VCaP (cell line): Measurements from ENCODE around the gene ABCG8.

Source experiments
- H3K27ac ChIP-seq: fragments of 450-650 bp; 2 replicates; pipeline ENCODE4 v1.5.1; 2017
- TF ChIP-seq, protein P1 (sequence below): fragments of 450-650 bp; conservative IDR thresholded peaks from 2 replicates; pipeline ENCODE4 v1.5.1; 2017; ENCODE audit warnings: mild to moderate bottlenecking, moderate library complexity

Gene ABCG8

DNA sequence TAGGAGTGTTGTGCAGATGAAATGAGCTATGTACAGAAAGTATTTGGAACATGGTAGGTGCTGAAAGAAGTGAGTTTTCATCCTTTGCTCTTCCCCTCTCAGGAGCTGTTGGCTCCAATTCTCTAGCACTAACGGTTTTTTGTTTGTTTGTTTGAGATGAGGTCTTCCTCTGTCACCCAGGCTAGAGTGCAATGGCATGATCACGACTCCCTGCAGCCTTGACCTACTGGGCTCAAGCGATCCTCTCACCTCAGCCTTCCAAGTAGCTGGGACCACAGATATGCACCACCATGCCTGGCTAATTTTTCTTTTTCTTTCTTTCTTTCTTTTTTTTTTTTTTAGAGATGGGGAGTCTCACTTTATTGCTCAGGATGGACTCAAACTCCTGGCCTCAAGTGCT, 12.9 kb upstream of the ABCG8 start:
- no peak overlapping the region for H3K27ac ChIP-seq
- TF ChIP-seq, protein P1, sequence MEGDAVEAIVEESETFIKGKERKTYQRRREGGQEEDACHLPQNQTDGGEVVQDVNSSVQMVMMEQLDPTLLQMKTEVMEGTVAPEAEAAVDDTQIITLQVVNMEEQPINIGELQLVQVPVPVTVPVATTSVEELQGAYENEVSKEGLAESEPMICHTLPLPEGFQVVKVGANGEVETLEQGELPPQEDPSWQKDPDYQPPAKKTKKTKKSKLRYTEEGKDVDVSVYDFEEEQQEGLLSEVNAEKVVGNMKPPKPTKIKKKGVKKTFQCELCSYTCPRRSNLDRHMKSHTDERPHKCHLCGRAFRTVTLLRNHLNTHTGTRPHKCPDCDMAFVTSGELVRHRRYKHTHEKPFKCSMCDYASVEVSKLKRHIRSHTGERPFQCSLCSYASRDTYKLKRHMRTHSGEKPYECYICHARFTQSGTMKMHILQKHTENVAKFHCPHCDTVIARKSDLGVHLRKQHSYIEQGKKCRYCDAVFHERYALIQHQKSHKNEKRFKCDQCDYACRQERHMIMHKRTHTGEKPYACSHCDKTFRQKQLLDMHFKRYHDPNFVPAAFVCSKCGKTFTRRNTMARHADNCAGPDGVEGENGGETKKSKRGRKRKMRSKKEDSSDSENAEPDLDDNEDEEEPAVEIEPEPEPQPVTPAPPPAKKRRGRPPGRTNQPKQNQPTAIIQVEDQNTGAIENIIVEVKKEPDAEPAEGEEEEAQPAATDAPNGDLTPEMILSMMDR: no peak

DNA sequence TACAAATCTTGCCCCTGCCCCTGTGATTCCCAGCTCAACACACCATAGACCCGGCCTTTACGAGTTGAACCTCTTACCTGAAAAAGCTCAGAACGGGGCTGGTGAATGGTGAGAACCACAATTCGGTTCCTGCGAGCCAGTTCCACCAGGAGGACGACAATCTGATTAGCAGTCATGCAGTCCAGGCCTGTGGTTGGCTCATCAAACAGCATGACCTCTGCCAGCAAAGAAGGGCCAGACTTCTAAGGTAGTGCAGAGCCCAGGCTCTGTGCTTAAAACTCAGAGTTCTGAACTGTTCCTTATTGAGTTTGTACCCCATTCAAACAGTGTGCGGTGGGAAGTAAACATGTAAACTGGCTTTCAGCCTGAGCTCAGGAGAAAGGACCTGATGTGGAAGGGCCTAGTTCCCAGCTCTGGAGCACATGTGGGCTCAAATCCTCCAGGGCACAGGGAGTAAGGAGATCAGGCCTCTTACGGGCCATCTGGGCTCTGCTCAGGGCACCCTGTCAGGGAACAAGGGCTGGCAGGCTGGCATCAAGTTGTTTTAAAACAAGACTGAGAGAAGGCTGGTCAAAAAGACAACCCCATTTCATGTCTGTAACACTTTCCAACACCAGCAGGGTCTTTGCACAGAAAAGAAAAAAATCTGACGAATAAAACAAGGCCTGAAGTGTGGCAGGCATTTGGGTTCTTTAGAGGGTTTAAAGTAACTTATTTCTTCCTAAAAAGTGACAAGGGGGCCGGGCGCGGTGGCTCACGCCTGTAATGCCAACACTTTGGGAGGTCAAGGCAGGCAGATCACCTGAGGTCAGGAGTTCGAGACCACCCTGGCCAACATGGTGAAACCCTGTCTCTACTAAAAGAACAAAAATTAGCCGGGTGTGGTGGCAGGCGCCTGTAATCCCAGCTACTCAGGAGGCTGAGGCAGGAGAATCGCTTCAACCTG, 12.2 kb upstream of the ABCG8 start:
- no peak overlapping the region for H3K27ac ChIP-seq
- TF ChIP-seq, protein P1: no peak

DNA sequence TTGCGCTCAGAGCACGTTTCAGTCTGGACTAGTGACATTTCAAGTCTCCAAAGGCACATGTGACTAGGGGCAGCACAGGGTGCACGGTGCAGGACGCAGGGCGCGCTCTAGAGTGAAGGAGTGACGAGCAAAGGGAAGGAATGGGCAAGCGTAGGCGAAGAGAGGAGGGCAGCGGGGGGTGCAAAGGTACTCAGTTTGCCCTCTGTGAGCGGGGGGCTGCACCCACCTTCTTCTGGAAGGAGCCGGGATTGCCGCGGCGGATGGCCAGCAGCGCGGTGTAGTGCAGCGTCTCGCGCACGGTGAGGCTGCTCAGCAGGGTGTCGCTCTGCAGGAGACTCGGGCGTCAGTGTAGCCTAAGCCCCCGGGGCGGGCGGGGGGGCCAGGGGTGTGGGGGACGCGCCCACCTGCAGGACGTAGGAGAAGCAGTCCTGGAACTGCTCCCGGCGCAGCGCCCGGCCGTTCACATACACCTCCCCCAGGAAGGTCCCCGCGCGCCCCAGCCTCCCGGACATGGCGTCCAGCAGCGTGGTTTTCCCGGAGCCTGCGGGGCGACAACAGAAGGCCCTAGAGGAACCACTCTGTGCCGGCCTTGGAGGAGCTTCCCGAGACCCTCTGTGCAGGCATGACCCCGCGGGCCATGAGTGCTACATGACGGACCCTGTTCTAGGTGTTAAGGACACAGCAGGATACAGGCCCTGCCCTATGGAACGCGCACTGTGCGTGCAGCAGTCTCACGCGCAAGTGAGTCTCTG, 7.1 kb upstream of the ABCG8 start:
- TF ChIP-seq, protein P1: no peak
- H3K27ac ChIP-seq: no peak overlapping the region

DNA sequence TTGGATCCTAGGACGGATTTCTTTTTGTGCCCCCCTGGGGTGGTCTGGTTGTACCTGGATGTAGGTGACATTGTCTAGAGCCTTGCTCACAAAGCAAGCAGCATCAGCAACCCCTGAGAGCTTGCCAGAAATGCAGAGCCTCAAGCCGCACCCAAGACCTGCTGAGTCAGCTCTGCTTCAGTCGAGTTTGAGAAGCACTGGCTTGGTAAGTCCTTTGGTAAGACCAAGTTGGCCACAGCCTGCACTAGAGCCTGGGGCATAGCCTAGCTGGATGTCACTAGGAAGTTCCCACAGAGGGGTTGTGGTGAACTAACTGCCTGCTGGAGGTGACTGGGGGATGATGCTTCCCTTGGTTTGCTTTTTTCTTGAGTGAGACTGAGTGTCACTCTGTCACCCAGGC, 6.3 kb upstream of the ABCG8 start:
- no peak overlapping the region for H3K27ac ChIP-seq
- TF ChIP-seq, protein P1: no peak

DNA sequence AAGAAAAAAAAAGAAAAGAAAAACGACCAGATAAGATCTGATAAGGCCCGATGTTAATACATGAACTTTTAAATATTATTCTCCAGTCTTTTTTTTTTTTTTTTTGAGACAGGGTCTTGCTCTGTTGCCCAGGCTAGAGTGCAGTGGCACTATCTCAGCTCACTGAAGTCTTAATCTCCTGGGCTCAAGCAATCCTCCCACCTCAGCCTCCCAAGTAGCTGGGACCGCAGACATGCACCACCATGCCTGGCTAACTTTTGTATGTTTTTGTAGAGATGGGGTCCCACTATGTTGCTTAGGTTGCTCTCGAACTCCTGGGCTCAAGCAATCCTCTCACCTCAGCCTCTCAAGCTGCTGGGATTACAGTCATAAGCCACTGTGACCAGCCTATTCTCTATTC, 1.7 kb upstream of the ABCG8 start:
- no peak overlapping the region for H3K27ac ChIP-seq
- TF ChIP-seq, protein P1: no peak

DNA sequence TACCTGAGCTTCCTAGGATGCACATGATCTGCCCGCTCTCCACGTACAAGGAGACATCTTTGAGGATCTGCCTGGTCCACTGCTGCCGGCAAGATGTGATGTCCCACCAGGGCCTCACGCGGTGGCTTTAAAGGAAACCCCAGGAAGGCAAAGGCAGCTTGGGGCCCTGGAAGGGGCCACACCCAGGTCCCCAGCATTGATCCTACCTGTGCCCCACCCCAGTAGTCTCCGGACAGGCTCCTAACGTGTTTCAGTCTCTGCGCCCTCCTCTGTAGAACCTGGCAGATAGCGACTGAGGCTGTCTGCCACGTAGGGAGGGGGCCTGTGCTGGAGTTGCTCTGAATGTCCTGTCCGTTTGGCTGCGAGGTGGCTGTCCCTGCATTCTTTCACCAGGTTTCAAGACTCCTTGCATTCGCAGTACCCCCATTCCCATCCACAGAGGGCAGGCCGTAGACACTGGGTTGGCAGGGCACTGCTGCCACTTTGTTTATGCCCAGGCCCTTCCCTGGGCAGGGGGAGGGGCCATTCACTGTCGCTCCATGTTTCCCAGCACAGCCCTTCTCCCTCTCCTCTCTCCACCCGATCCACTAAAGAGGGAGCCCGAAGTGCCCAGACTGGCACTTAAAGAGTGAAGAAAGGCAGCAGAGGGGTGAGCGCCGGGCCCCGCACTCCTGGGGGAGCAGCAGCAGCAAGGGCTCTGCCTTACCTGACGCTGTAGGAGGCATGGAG, 776 bp upstream of the ABCG8 start:
- TF ChIP-seq, protein P1: no peak
- H3K27ac ChIP-seq: no peak overlapping the region
